CMK (cell line): ENCODE results near the gene WRAP53.

Source experiments
- DNase-seq: peaks from one replicate; pipeline ENCODE4 v3.0.0-alpha.2; 2010; ENCODE audit warnings: low read depth

The WRAP53 gene

GRCh38 chr17:7745748-7746470 lies 57.6 kb downstream of the WRAP53 start:
- no peak for DNase-seq

GRCh38 chr17:7747635-7748071 lies 59.4 kb downstream of the WRAP53 start:
- no peak for DNase-seq

- no peak for DNase-seq
Measured at GRCh38 chr17:7748076-7748775, 59.9 kb downstream of the WRAP53 start.

GRCh38 chr17:7750321-7750821 lies 62.1 kb downstream of the WRAP53 start:
- DNase-seq = no peak
